Measurements from ENCODE around the gene TINCR.

DNA sequence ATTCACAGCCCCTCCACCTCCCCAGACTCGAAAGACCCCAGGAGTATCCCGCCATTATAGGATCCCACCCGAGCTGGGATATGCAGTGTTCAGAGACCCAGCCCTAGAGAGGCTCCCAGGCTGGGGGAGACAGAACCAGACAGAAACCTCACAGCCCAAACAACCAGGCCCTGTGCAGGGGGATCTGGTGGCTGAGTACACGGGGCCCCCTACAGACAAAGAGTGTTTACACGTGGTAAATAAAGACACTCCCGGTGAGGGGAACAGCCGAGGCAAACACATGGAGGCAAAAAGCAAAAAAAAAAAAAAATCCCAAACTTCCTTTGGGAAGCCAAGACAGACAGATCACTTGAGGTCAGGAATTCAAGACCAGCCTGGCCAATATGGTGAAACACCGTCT, 25.1 kb downstream of the TINCR start:
- TF ChIP-seq, protein P1, sequence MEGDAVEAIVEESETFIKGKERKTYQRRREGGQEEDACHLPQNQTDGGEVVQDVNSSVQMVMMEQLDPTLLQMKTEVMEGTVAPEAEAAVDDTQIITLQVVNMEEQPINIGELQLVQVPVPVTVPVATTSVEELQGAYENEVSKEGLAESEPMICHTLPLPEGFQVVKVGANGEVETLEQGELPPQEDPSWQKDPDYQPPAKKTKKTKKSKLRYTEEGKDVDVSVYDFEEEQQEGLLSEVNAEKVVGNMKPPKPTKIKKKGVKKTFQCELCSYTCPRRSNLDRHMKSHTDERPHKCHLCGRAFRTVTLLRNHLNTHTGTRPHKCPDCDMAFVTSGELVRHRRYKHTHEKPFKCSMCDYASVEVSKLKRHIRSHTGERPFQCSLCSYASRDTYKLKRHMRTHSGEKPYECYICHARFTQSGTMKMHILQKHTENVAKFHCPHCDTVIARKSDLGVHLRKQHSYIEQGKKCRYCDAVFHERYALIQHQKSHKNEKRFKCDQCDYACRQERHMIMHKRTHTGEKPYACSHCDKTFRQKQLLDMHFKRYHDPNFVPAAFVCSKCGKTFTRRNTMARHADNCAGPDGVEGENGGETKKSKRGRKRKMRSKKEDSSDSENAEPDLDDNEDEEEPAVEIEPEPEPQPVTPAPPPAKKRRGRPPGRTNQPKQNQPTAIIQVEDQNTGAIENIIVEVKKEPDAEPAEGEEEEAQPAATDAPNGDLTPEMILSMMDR (IDR thresholded peaks at IDR 0.05; ENCODE audit: low read length): no peak
- no peak for TF ChIP-seq EZH2 (optimal IDR thresholded peaks at IDR 0.05; ENCODE audit: low read depth, low read length)
